ENCODE results near the gene CRCP. TPM values are rescaled to one million over a fixed set of nuclear protein-coding genes. Genes with fewer than 3 reads are reported as not detected.

CRCP gene
- total RNA-seq, 4 donors from 2014 or later = 45.9 to 61.9 (median 54.2) TPM

DNA sequence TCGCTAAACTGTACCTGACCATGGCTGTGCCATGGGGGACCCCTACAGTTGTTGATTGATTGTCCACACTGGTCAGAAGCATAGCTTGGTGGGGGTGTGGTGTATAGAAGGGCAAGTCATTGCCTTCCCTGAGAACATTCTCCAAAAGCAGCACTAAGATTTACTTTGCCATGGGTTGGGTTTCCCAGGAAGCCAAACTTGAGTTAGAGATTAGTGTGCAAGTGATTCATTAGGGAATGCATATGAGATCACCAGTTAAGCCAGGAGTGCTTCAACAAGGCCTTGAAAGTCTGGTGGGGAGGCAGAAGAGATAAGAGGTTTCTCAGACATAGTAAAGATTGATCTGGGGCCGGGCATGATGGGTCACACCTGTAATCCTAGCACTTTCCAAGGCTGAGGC is 69.1 kb downstream of the CRCP start:
- Histone ChIP-seq H3K9me3 (peaks cover 0 to 5% (median 0%) of the 10 kb centered on the region in 4 donors), H3K4me1 (no peaks in the 10 kb centered on the region), H3K4me3 (no peak overlapping the region), H3K27me3 (no peaks in the 10 kb centered on the region), H3K27ac (replicated peaks in 1 of 4) (no peak overlapping the region), H3K36me3 (no peaks in the 10 kb centered on the region)
- intact Hi-C loops (cut with DNase I) = no loop called here
- TF ChIP-seq POLR2A (IDR thresholded peaks at IDR 0.05; ENCODE audit: low read depth) (no peak), EP300 (IDR thresholded peaks at IDR 0.05) (no peak), POLR2AphosphoS5 (IDR thresholded peaks at IDR 0.05) (no peak)
- TF ChIP-seq, protein P1, sequence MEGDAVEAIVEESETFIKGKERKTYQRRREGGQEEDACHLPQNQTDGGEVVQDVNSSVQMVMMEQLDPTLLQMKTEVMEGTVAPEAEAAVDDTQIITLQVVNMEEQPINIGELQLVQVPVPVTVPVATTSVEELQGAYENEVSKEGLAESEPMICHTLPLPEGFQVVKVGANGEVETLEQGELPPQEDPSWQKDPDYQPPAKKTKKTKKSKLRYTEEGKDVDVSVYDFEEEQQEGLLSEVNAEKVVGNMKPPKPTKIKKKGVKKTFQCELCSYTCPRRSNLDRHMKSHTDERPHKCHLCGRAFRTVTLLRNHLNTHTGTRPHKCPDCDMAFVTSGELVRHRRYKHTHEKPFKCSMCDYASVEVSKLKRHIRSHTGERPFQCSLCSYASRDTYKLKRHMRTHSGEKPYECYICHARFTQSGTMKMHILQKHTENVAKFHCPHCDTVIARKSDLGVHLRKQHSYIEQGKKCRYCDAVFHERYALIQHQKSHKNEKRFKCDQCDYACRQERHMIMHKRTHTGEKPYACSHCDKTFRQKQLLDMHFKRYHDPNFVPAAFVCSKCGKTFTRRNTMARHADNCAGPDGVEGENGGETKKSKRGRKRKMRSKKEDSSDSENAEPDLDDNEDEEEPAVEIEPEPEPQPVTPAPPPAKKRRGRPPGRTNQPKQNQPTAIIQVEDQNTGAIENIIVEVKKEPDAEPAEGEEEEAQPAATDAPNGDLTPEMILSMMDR (IDR thresholded peaks at IDR 0.05) = no peak
- no peak for DNase-seq (ENCODE audit: extremely low spot score)
- 82% methylated on average over 2 of the region's 2 CpGs for WGBS

DNA sequence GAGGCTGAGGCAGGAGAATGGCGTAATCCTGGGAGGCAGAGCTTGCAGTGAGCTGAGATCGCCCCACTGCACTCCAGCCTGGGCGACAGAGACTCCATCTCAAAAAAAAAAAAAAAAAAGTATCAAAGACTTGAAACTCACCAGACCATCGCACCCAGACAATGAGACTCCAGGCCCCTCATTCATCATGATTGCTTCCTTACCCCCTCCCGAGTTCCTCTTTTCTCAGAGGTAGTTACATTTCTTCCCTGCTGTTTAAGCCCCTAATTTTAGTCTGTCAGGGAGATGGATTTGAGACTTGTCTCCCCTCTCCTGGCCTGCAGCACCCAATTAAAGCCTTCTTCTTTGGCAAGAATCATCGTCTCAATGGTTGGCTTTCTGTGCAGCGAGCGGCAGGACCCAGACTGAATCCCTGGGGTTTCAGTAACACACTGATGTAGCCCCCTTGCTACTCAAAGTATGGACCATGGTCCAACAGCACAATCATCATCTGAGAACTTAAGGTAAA is 71.1 kb downstream of the CRCP start:
- Histone ChIP-seq H3K4me3 (no peak overlapping the region), H3K27me3 (no peaks in the 10 kb centered on the region), H3K4me1 (no peaks in the 10 kb centered on the region), H3K27ac (replicated peaks in 1 of 4) (no peak overlapping the region), H3K9me3 (peaks cover 0 to 5% (median 0%) of the 10 kb centered on the region in 4 donors), H3K36me3 (no peaks in the 10 kb centered on the region)
- no peak for DNase-seq (ENCODE audit: extremely low spot score)
- 92% methylated on average over 7 of the region's 8 CpGs for WGBS
- intact Hi-C loops (cut with DNase I) = no loop called here
- TF ChIP-seq POLR2AphosphoS5 (IDR thresholded peaks at IDR 0.05) (no peak), EP300 (IDR thresholded peaks at IDR 0.05) (no peak), POLR2A (IDR thresholded peaks at IDR 0.05; ENCODE audit: low read depth) (no peak)
- TF ChIP-seq, protein P1 (IDR thresholded peaks at IDR 0.05) = no peak

DNA sequence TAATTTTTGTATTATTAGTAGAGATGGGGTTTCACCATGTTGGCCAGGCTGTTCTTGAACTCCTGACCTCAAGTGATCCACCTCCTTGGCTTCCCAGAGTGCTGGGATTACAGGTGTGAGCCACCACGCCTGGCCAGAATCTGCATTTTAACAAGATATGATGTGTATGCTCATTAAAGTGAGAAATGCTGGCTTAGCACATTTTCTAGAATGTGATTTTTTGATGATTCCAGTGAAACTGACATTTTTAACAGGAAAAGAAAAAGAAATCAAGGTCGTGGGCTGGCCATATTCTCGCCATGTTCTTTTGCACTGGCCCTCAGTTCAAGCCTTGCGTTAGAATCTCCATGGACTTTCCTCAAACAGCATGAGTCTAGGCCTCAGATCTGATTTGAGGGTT is 72.3 kb downstream of the CRCP start:
- H3K9me3 ChIP-seq = peaks cover 0 to 5% (median 0%) of the 10 kb centered on the region in 4 donors
- no peak for TF ChIP-seq POLR2A (IDR thresholded peaks at IDR 0.05; ENCODE audit: low read depth)
- TF ChIP-seq, protein P1 (IDR thresholded peaks at IDR 0.05) = no peak
- no peak for TF ChIP-seq POLR2AphosphoS5 (IDR thresholded peaks at IDR 0.05)
- TF ChIP-seq EP300 (IDR thresholded peaks at IDR 0.05) = no peak
- intact Hi-C loops (cut with DNase I) = no loop called here
- H3K4me3 ChIP-seq = no peak overlapping the region
- no peaks in the 10 kb centered on the region for H3K4me1 ChIP-seq
- 96% methylated on average over 4 of the region's 4 CpGs for WGBS
- H3K27ac ChIP-seq (replicated peaks in 1 of 4) = no peak overlapping the region
- H3K36me3 ChIP-seq = no peaks in the 10 kb centered on the region
- DNase-seq (ENCODE audit: extremely low spot score) = no peak
- no peaks in the 10 kb centered on the region for H3K27me3 ChIP-seq

DNA sequence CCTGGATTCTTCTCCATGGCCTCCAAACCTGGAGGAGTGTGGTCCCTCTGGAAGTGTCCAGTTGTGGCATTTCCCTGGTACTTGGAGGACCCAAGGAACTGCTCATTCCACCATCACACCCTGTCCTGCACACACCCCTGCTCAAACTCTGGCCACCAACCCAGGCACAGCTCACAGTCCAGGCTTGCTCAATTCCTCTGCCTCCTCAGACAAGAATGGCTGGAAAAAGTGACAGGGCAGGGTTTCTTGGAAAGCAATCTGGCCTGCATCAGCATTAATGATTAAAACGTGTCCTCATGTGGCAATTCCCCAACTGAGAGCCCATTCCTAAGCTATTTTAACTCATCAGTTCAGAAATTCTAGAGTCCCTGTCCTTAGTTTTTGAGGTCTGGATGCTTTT is 73.3 kb downstream of the CRCP start:
- H3K27ac ChIP-seq (replicated peaks in 1 of 4) = peak overlapping the region in 1 of 4 donors; percentile 17
- no peak for DNase-seq (ENCODE audit: extremely low spot score)
- intact Hi-C loops (cut with DNase I) = no loop called here
- TF ChIP-seq POLR2A (IDR thresholded peaks at IDR 0.05; ENCODE audit: low read depth) (no peak), POLR2AphosphoS5 (IDR thresholded peaks at IDR 0.05) (peak; percentile 45 to 67)
- H3K4me1 ChIP-seq = no peaks in the 10 kb centered on the region
- H3K4me3 ChIP-seq = no peak overlapping the region
- 25% methylated on average over 1 of the region's 1 CpG for WGBS
- peaks cover 0 to 5% (median 0%) of the 10 kb centered on the region in 4 donors for H3K9me3 ChIP-seq
- no peaks in the 10 kb centered on the region for H3K36me3 ChIP-seq
- no peaks in the 10 kb centered on the region for H3K27me3 ChIP-seq

DNA sequence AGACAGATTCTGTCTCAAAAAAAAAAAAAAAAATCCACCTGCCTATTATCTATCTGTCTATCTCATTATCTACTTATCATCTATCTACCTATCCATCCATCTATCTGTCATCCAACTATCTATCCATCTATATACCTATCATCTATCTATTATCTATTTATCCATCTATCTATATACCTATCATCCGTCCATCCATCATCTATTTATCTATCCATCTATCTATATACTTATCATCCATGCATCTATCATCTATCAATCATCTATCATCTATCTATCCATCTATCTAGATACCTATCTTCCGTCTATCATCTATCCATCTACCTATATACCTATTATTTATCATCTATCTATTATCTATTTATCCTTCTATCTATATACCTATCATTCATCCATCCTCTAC is 74.0 kb downstream of the CRCP start:
- TF ChIP-seq, protein P1 (IDR thresholded peaks at IDR 0.05) = no peak
- no peak for TF ChIP-seq POLR2AphosphoS5 (IDR thresholded peaks at IDR 0.05)
- TF ChIP-seq EP300 (IDR thresholded peaks at IDR 0.05) = no peak
- no peak for TF ChIP-seq POLR2A (IDR thresholded peaks at IDR 0.05; ENCODE audit: low read depth)
- Histone ChIP-seq H3K4me3 (no peak overlapping the region), H3K27me3 (no peaks in the 10 kb centered on the region), H3K4me1 (no peaks in the 10 kb centered on the region), H3K36me3 (no peaks in the 10 kb centered on the region), H3K9me3 (peaks cover 0 to 5% (median 0%) of the 10 kb centered on the region in 4 donors), H3K27ac (replicated peaks in 1 of 4) (no peak overlapping the region)
- 91% methylated on average over 2 of the region's 2 CpGs for WGBS
- no peak for DNase-seq (ENCODE audit: extremely low spot score)
- intact Hi-C loops (cut with DNase I) = no loop called here
